ENCODE data around the gene UFC1. TPM values are rescaled to one million over a fixed set of nuclear protein-coding genes. Genes with fewer than 3 reads are reported as not detected.
A peak's percentile ranks its signal among the peaks of the same experiment; 100 is the strongest.

UFC1 gene
- polyA plus RNA-seq, 1 donor, result 91.5 TPM

- no peak for DNase-seq
These were observed 41.4 kb downstream of the UFC1 start for GRCh38 chr1:161195171-161195570.

- no peak for DNase-seq
These were observed 42.3 kb downstream of the UFC1 start for GRCh38 chr1:161196111-161196510.

- peak; percentile 92 for DNase-seq
These were observed 43.0 kb downstream of the UFC1 start for GRCh38 chr1:161196521-161197451.

GRCh38 chr1:161197560-161198193, 43.9 kb downstream of the UFC1 start:
- no peak for DNase-seq

- peak; percentile 53 for DNase-seq
These were observed 44.6 kb downstream of the UFC1 start for GRCh38 chr1:161198194-161198896.

- DNase-seq, result peak; percentile 88
These were observed 45.2 kb downstream of the UFC1 start, which contains the start of gene ADAMTS4 for GRCh38 chr1:161198897-161199431. Gene ADAMTS4, minus strand, starts transcription at chr1:161199054. Its CDS starts 427 bp downstream, at chr1:161198627.

GRCh38 chr1:161199506-161200139, 45.8 kb downstream of the UFC1 start:
- no peak for DNase-seq

GRCh38 chr1:161200421-161200991, 46.7 kb downstream of the UFC1 start:
- no peak for DNase-seq

GRCh38 chr1:161200992-161201835, 47.4 kb downstream of the UFC1 start:
- DNase-seq, result peak; percentile 78

- DNase-seq, result peak; percentile 98
These were observed 48.3 kb downstream of the UFC1 start, which contains the start of gene NDUFS2 for GRCh38 chr1:161201836-161202712. Gene NDUFS2, plus strand, starts transcription at chr1:161202367. Its CDS starts 19 bp downstream, at chr1:161202386.

GRCh38 chr1:161206411-161207140, 52.8 kb downstream of the UFC1 start:
- no peak for DNase-seq

GRCh38 chr1:161207173-161207572, 53.4 kb downstream of the UFC1 start:
- no peak for DNase-seq

Other genes starting within 250 kb of the UFC1 start
- not detected for gene ITLN2, start 199.2 kb upstream of the UFC1 start, polyA plus RNA-seq (ENCODE audit: insufficient read length)
- 12.4 TPM for gene F11R, start 132.8 kb upstream of the UFC1 start, polyA plus RNA-seq (ENCODE audit: insufficient read length)
- 30.0 TPM for gene TSTD1, start 115.0 kb upstream of the UFC1 start, polyA plus RNA-seq (ENCODE audit: insufficient read length)
- gene USF1, start 108.0 kb upstream of the UFC1 start, polyA plus RNA-seq (ENCODE audit: insufficient read length), result 34.8 TPM
- 4.7 TPM for gene ARHGAP30, start 84.1 kb upstream of the UFC1 start, polyA plus RNA-seq (ENCODE audit: insufficient read length)
- gene NECTIN4, start 64.4 kb upstream of the UFC1 start, polyA plus RNA-seq (ENCODE audit: insufficient read length), result 0.43 TPM
- gene KLHDC9, start 55.6 kb upstream of the UFC1 start, polyA plus RNA-seq (ENCODE audit: insufficient read length), result 0.86 TPM
- 66.3 TPM for gene PFDN2, start 35.9 kb upstream of the UFC1 start, polyA plus RNA-seq (ENCODE audit: insufficient read length)
- 30.9 TPM for gene NIT1, start 35.9 kb upstream of the UFC1 start, polyA plus RNA-seq (ENCODE audit: insufficient read length)
- 43.2 TPM for gene DEDD, start 21.3 kb upstream of the UFC1 start, polyA plus RNA-seq (ENCODE audit: insufficient read length)
- gene USP21, start 5.5 kb downstream of the UFC1 start, polyA plus RNA-seq (ENCODE audit: insufficient read length), result 28.6 TPM
- gene PPOX, start 12.4 kb downstream of the UFC1 start, polyA plus RNA-seq (ENCODE audit: insufficient read length), result 23.5 TPM
- gene B4GALT3, start 23.5 kb downstream of the UFC1 start, polyA plus RNA-seq (ENCODE audit: insufficient read length), result 26.6 TPM
- gene ADAMTS4, start 45.1 kb downstream of the UFC1 start, polyA plus RNA-seq (ENCODE audit: insufficient read length), result 11.2 TPM
- 144 TPM for gene NDUFS2, start 48.4 kb downstream of the UFC1 start, polyA plus RNA-seq (ENCODE audit: insufficient read length)
- gene FCER1G, start 61.3 kb downstream of the UFC1 start, polyA plus RNA-seq (ENCODE audit: insufficient read length), result 21.4 TPM
- not detected for gene APOA2, start 69.7 kb downstream of the UFC1 start, polyA plus RNA-seq (ENCODE audit: insufficient read length)
- gene TOMM40L, start 72.1 kb downstream of the UFC1 start, polyA plus RNA-seq (ENCODE audit: insufficient read length), result 9.0 TPM
- 1.1 TPM for gene NR1I3, start 84.2 kb downstream of the UFC1 start, polyA plus RNA-seq (ENCODE audit: insufficient read length)
- gene PCP4L1, start 104.8 kb downstream of the UFC1 start, polyA plus RNA-seq (ENCODE audit: insufficient read length), result 0.23 TPM
- 12.0 TPM for gene MPZ, start 156.0 kb downstream of the UFC1 start, polyA plus RNA-seq (ENCODE audit: insufficient read length)
- gene SDHC, start 160.4 kb downstream of the UFC1 start, polyA plus RNA-seq (ENCODE audit: insufficient read length), result 113 TPM
- 2.5 TPM for gene CFAP126, start 213.9 kb downstream of the UFC1 start, polyA plus RNA-seq (ENCODE audit: insufficient read length)